HepG2 (cell line): ENCODE data around the gene GALNT10. TPM values are rescaled to one million over a fixed set of nuclear protein-coding genes. Genes with fewer than 3 reads are reported as not detected.
A peak's percentile ranks its signal among the peaks of the same experiment; 100 is the strongest.

Experiments used
- ARID2 ChIP-seq: sonication (generic); formaldehyde crosslinking; IDR thresholded peaks from 2 replicates; pipeline ENCODE4 v1.8.1; 2022; ENCODE audit warnings: mild to moderate bottlenecking, missing genetic modification reagents, borderline replicate concordance
- BCLAF1 ChIP-seq: fragments of 450-650 bp; IDR thresholded peaks from 2 replicates; pipeline ENCODE4 v1.6.1; 2017; ENCODE audit warnings: mild to moderate bottlenecking
- CSRNP2 ChIP-seq: sonication (generic); formaldehyde crosslinking; conservative IDR thresholded peaks from 2 replicates; pipeline ENCODE4 v1.8.0; 2022; ENCODE audit warnings: low read depth, missing genetic modification reagents
- FOSL2 ChIP-seq: sonication (generic); formaldehyde crosslinking; IDR thresholded peaks from 2 replicates; pipeline ENCODE4 v1.4.0; 2020; ENCODE audit warnings: missing genetic modification reagents
- PLRG1 ChIP-seq: fragments of 450-650 bp; conservative IDR thresholded peaks from 2 replicates; pipeline ENCODE4 v1.6.1; 2016
- SCMH1 ChIP-seq: sonication (generic); formaldehyde crosslinking; IDR thresholded peaks from 2 replicates; pipeline ENCODE4 v1.9.0; 2021; ENCODE audit warnings: missing genetic modification reagents, mild to moderate bottlenecking, borderline replicate concordance
- TBL1XR1 ChIP-seq: fragments of 150-350 bp; IDR thresholded peaks from 2 replicates; pipeline ENCODE4 v1.6.1; 2014; ENCODE audit warnings: borderline replicate concordance, low read length; ENCODE audit not compliant: partially characterized antibody
- TRIM24 ChIP-seq: sonication (generic); formaldehyde crosslinking; IDR thresholded peaks from 2 replicates; pipeline ENCODE4 v1.8.0; 2022; ENCODE audit warnings: mild to moderate bottlenecking, missing genetic modification reagents
- YEATS2 ChIP-seq: sonication (generic); formaldehyde crosslinking; IDR thresholded peaks from 2 replicates; pipeline ENCODE4 v1.4.0; 2020; ENCODE audit warnings: missing genetic modification reagents, borderline replicate concordance
- ZMYM3 ChIP-seq: sonication (generic); formaldehyde crosslinking; IDR thresholded peaks from 2 replicates; pipeline ENCODE4 v1.5.1; 2020; ENCODE audit warnings: mild to moderate bottlenecking, missing genetic modification reagents
- ZNF17 ChIP-seq: sonication (generic); formaldehyde crosslinking; IDR thresholded peaks from 2 replicates; pipeline ENCODE4 v1.5.0; 2020; ENCODE audit warnings: mild to moderate bottlenecking, missing genetic modification reagents
- ZNF292 ChIP-seq: sonication (generic); formaldehyde crosslinking; IDR thresholded peaks from 2 replicates; pipeline ENCODE4 v1.8.1; 2022; ENCODE audit warnings: mild to moderate bottlenecking, low read depth, missing genetic modification reagents, borderline replicate concordance
- ZNF496 ChIP-seq: sonication (generic); formaldehyde crosslinking; IDR thresholded peaks from 2 replicates; pipeline ENCODE4 v1.8.1; 2023; ENCODE audit warnings: mild to moderate bottlenecking, moderate library complexity, missing genetic modification reagents; ENCODE audit not compliant: insufficient replicate concordance
- ZNF646 ChIP-seq: sonication (generic); formaldehyde crosslinking; IDR thresholded peaks from 2 replicates; pipeline ENCODE4 v1.9.0; 2021; ENCODE audit warnings: mild to moderate bottlenecking, missing genetic modification reagents
- ZNF691 ChIP-seq: sonication (generic); formaldehyde crosslinking; IDR thresholded peaks from 2 replicates; pipeline ENCODE4 v1.4.0; 2020; ENCODE audit warnings: missing genetic modification reagents, low read depth, mild to moderate bottlenecking, borderline replicate concordance
- ZNF772 ChIP-seq: sonication (generic); formaldehyde crosslinking; IDR thresholded peaks from 2 replicates; pipeline ENCODE4 v1.5.0; 2020; ENCODE audit warnings: mild to moderate bottlenecking, missing genetic modification reagents
- polyA plus RNA-seq, 8 experiments: library from polyadenylated mRNA; depleted of rRNA in 3 of 8; stranded (reverse) in 7 of 8; unstranded in 1 of 8; fragments of >200 nt; fragmentation: Illumina TruSeq in 4 of 8; extraction: Trizol in 4 of 8; gene quantifications; 2 replicates each; pipeline versions ENCODE4 v1.2.1 to v1.2.3, GENCODE V29; 2011 to 2016; ENCODE audit warnings: low read depth in 4 of 8, missing spikeins in 1 of 8, mixed read lengths in 1 of 8; ENCODE audit not compliant: insufficient read depth in 1 of 8
- total RNA-seq, 5 experiments: library from RNA; depleted of rRNA; stranded (reverse); fragments of >200 nt; fragmentation: Illumina TruSeq; extraction: Trizol; gene quantifications; 2 replicates each; pipeline ENCODE4 v1.2.3, GENCODE V29; 2016; ENCODE audit warnings: low read depth in 1 of 5

The GALNT10 gene
- total and polyA plus RNA-seq, 2 of the 13 experiments (the other 11 are each of a cell fraction or from before 2014, with no cell fraction given), result 8.1 to 11.2 TPM

GRCh38 chr5:154189819-154190594 lies 526 bp upstream of the GALNT10 start (continued):
- TF ChIP-seq BCLAF1 (no peak), ZNF496 (CRISPR knock-in tag) (no peak), ZNF17 (CRISPR knock-in tag) (no peak), ZMYM3 (CRISPR knock-in tag) (peak; percentile 90), SCMH1 (CRISPR knock-in tag) (no peak), ZNF292 (no peak), ZNF772 (CRISPR knock-in tag) (peak; percentile 27; the same call in 1 of the 2 replicates), ZNF691 (CRISPR knock-in tag) (no peak), TBL1XR1 (no peak), CSRNP2 (CRISPR knock-in tag) (no peak), FOSL2 (CRISPR knock-in tag) (0 out of 2 replicates have a peak, but pooled peaks have one; percentile 6), PLRG1 (no peak), TRIM24 (CRISPR knock-in tag) (no peak), ARID2 (CRISPR knock-in tag) (no peak), ZNF646 (no peak), YEATS2 (CRISPR knock-in tag) (no peak)
